GM10266 (cell line): ENCODE data around the gene SLC30A10.
"Not testable (repeated sequence)": the region's sequence is repeated elsewhere in the genome, so short reads cannot be mapped to it uniquely, and the experiment has no call there.

Experiments
- DNase-seq: peaks from one replicate; pipeline ENCODE4 v3.0.0; 2012; ENCODE audit errors: extremely low spot score
- TF ChIP-seq, protein P1 (sequence below): IDR thresholded peaks from 2 replicates; pipeline ENCODE4 v1.5.1; 2012; ENCODE audit warnings: mild to moderate bottlenecking, low read depth; ENCODE audit not compliant: control insufficient read depth, insufficient read depth; ENCODE audit errors: missing control alignments

Gene SLC30A10

GRCh38 chr1:219909476-219909875, 18.9 kb downstream of the SLC30A10 start:
- TF ChIP-seq, protein P1, sequence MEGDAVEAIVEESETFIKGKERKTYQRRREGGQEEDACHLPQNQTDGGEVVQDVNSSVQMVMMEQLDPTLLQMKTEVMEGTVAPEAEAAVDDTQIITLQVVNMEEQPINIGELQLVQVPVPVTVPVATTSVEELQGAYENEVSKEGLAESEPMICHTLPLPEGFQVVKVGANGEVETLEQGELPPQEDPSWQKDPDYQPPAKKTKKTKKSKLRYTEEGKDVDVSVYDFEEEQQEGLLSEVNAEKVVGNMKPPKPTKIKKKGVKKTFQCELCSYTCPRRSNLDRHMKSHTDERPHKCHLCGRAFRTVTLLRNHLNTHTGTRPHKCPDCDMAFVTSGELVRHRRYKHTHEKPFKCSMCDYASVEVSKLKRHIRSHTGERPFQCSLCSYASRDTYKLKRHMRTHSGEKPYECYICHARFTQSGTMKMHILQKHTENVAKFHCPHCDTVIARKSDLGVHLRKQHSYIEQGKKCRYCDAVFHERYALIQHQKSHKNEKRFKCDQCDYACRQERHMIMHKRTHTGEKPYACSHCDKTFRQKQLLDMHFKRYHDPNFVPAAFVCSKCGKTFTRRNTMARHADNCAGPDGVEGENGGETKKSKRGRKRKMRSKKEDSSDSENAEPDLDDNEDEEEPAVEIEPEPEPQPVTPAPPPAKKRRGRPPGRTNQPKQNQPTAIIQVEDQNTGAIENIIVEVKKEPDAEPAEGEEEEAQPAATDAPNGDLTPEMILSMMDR = no peak
- no peak for DNase-seq

DNA sequence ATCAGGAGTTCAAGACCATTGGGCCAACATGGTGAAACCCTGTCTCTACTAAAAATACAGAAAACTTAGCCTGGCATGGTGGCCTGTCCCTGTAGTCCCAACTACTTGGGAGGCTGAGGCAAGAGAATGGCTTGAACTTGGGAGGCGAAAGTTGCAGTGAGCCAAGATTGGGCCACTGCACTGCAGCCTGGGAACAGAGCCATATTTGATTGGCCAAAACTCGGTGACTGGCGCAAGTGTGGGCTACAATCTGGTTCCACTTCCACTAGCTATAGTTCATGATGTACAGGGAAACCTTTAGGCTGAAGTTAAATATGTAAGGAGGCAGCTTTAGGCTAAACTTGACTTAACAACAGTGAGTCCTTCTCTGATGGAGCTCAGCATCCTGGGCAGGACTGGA, 20.2 kb downstream of the SLC30A10 start:
- DNase-seq = no peak
- TF ChIP-seq, protein P1 = no peak

GRCh38 chr1:219907772-219908070, 20.6 kb downstream of the SLC30A10 start:
- TF ChIP-seq, protein P1 = no peak
- no peak for DNase-seq

GRCh38 chr1:219906924-219907771, 21.2 kb downstream of the SLC30A10 start:
- TF ChIP-seq, protein P1 = no peak
- DNase-seq = no peak

- DNase-seq = not testable (repeated sequence)
Measured at GRCh38 chr1:219906565-219906923, 21.8 kb downstream of the SLC30A10 start.

- TF ChIP-seq, protein P1 = no peak
- no peak for DNase-seq
Measured at GRCh38 chr1:219905524-219905923, 22.8 kb downstream of the SLC30A10 start.

DNA sequence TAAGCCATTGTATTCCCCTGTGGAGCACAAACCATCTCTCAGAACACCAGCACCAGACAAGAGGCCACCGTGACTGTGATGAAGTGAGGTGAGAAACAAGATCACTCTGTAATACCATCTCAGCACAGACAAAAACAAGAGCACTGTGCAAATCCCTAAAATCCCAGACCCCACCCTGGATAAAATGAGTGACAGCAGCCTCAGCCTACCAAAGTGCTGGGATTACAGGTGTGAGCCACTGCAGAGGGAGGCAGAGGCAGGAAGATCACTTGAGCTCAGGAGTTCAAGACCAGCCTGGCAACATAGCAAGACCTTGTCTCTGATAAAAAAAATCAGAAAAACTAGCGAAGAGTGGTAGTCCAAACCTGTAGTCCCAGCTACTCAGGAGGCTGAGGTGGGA, 23.4 kb downstream of the SLC30A10 start:
- TF ChIP-seq, protein P1 = no peak
- DNase-seq = no peak
